Kidney (tissue), 14 donors: ENCODE data around the gene RAB6A. TPM values are rescaled to one million over a fixed set of nuclear protein-coding genes. Genes with fewer than 3 reads are reported as not detected.
A peak's percentile ranks its signal among the peaks of the same experiment; 100 is the strongest.
"Not testable (repeated sequence)": the region's sequence is repeated elsewhere in the genome, so short reads cannot be mapped to it uniquely, and the experiment has no call there.

Experiments
- DNase-seq, 5 donors: peaks; one replicate each; pipeline ENCODE4 v3.0.0-alpha.2; 2013 to 2020
- FAIRE-seq: peaks from 2 replicates; lab custom pipeline; 2012; peaks lifted over from hg19 to GRCh38; lab: Jason Lieb, UNC
- H3K27ac ChIP-seq, 2 donors: one replicate each; pipeline ENCODE4 v1.7.0; 2013; ENCODE audit warnings: low read depth in 2 of 2, low read length in 2 of 2, inconsistent platforms in 1 of 2
- H3K27me3 ChIP-seq: one replicate; pipeline ENCODE4 v1.7.1; 2013; ENCODE audit warnings: low read length, inconsistent platforms; ENCODE audit not compliant: control insufficient read depth, insufficient read depth
- H3K36me3 ChIP-seq, 3 donors: one replicate each; pipeline versions ENCODE4 v1.7.0 to v1.7.1; 2013; ENCODE audit warnings: low read length in 3 of 3, control low read depth in 1 of 3, inconsistent platforms in 1 of 3; ENCODE audit not compliant: insufficient read depth in 3 of 3, control insufficient read depth in 2 of 3
- H3K4me1 ChIP-seq, 3 donors: one replicate each; pipeline versions ENCODE4 v1.7.0 to v1.7.1; 2013; ENCODE audit warnings: low read length in 3 of 3, inconsistent platforms in 1 of 3, low read depth in 1 of 3; ENCODE audit not compliant: control insufficient read depth in 2 of 3, insufficient read depth in 2 of 3
- H3K4me3 ChIP-seq, 3 donors: one replicate each; pipeline versions ENCODE4 v1.7.0 to v1.8.1; 2013; ENCODE audit warnings: low read length in 3 of 3, control low read depth in 1 of 3, inconsistent platforms in 1 of 3
- H3K9ac ChIP-seq, 3 donors: one replicate each; pipeline versions ENCODE4 v1.7.0 to v1.7.1; 2013; ENCODE audit warnings: low read length in 3 of 3, control low read depth in 1 of 3, inconsistent platforms in 1 of 3
- H3K9me3 ChIP-seq, 3 donors: one replicate each; pipeline versions ENCODE4 v1.7.0 to v1.7.1; 2013; ENCODE audit warnings: low read length in 3 of 3, control low read depth in 1 of 3, inconsistent platforms in 1 of 3; ENCODE audit not compliant: control insufficient read depth in 2 of 3, insufficient read depth in 1 of 3
- intact Hi-C: fragments of 100-400 bp; cut with DNase I; formaldehyde crosslinking; loops from one replicate; pipeline ENCODE4 v1.11.1; 2022
- polyA plus RNA-seq: library from polyadenylated mRNA; stranded (reverse); fragments of 350-450 nt; fragmentation: Illumina TruSeq; extraction: RNeasy Lipid Tissue Mini Kit (QIAGEN cat#74804); gene quantifications from one replicate; pipeline ENCODE4 v1.2.3, GENCODE V29; 2014; ENCODE audit warnings: low read depth, low replicate concordance; ENCODE audit not compliant: insufficient read depth
- total RNA-seq: library from RNA; stranded (reverse); fragmentation: NEBNext Ultra II Directional; extraction: Animal tissue kit (Norgen Biotek cat#: 25700); gene quantifications from one replicate; pipeline ENCODE4 v1.2.1, GENCODE V29; 2021
- TF ChIP-seq, protein P1 (sequence below): IDR thresholded peaks from 3 replicates; pipeline ENCODE4 v1.5.1; 2012; ENCODE audit warnings: mild to moderate bottlenecking, moderate library complexity, borderline replicate concordance; ENCODE audit not compliant: insufficient read depth; ENCODE audit errors: extremely low read depth
- donor health status: control.
- donor health status: control.
- donor health status: control.
- donor health status: control.
- donor health status: control.
- donor health status: DM: yes; HTN: yes; CAD: no.
- donor health status: Normal renal cell carcinoma (clear cell type).

RAB6A gene
- total and polyA plus RNA-seq, 2 donors from 2014 or later = 61.0 to 138 TPM

DNA sequence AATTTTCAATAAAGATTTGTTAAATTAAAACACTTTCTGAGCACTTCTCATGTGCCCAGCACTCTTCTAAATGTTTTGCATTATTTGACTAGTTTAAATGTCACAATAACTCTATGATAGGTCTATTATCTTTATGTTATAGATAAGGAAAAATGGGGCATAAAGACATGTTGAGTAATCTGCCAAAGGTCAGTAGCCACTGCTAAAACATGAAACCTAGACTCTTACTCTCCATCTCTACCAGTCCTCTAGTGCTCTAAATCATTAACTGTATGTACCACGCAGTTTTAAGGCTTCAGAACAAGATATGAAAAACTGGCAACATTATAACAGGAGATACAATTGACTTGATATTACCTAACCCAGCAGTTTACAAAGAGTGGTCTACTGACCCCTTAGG lies 6.9 kb downstream of the RAB6A start:
- intact Hi-C loops = no loop called here
- H3K27ac ChIP-seq = no peak overlapping the region

DNA sequence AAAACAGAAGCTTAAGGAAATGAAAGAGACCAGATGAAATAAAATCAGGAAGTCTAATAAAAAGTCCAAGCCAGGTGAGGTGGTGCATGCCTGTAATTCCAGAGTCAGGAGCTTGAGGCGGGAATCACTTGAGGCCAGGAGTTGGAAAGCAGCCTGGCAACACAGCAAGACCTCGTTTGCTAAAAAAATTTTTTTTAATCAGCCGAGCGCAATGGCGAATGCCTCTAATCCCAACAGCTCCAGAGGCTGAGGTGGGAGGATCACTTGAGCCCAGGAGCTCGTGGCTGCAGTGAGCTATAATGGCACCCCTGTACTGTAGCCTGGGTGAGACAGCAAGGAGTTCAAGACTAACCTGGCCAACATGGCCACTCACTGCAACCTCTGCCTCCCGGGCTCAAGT lies 8.0 kb downstream of the RAB6A start:
- FAIRE-seq = no peak

More for the DNA sequence above, 6.9 kb downstream of the RAB6A start:
- Histone ChIP-seq H3K36me3 (no peaks in the 10 kb centered on the region), H3K27me3 (no peaks in the 10 kb centered on the region), H3K9me3 (no peaks in the 10 kb centered on the region), H3K4me3 (no peak overlapping the region), H3K9ac (no peak overlapping the region), H3K4me1 (peaks cover 2 to 18% (median 7%) of the 10 kb centered on the region in 3 donors)
- FAIRE-seq = no peak
- DNase-seq = no peak
- TF ChIP-seq, protein P1, sequence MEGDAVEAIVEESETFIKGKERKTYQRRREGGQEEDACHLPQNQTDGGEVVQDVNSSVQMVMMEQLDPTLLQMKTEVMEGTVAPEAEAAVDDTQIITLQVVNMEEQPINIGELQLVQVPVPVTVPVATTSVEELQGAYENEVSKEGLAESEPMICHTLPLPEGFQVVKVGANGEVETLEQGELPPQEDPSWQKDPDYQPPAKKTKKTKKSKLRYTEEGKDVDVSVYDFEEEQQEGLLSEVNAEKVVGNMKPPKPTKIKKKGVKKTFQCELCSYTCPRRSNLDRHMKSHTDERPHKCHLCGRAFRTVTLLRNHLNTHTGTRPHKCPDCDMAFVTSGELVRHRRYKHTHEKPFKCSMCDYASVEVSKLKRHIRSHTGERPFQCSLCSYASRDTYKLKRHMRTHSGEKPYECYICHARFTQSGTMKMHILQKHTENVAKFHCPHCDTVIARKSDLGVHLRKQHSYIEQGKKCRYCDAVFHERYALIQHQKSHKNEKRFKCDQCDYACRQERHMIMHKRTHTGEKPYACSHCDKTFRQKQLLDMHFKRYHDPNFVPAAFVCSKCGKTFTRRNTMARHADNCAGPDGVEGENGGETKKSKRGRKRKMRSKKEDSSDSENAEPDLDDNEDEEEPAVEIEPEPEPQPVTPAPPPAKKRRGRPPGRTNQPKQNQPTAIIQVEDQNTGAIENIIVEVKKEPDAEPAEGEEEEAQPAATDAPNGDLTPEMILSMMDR = no peak

DNA sequence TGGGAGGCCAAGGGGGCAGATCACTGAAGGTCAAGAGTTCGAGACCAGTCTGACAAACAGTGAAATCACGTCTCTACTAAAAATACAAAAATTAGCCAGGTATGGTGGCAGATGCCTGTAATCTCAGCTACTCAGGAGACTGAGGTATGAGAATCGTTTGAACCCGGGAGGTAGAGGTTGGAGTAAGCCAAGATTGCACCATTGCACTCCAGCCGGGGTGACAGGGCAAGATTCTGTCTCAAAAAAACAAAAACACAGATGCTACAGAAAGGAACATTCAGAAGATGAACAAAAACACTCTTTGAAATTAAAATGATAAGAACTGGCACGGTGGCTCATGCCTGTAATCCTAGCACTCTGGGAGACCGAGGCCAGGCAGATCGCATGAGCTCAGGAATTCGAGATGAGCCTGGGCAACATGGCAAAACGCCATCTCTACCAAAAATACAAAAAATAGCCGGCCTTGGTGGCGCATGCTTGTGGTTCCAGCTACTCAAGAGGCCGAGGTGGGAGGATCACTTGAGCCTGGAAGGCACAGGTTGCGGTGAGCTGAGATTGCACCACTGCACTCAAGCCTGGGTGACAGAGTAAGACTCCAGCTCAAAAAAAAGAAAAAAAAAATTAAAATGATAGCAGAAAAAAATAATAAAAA lies 8.5 kb downstream of the RAB6A start:
- DNase-seq (no peak), FAIRE-seq (no peak)
- Histone ChIP-seq H3K9ac (no peak overlapping the region), H3K27me3 (no peaks in the 10 kb centered on the region), H3K4me3 (no peak overlapping the region), H3K4me1 (peaks cover 0 to 7% (median 2%) of the 10 kb centered on the region in 3 donors), H3K9me3 (no peaks in the 10 kb centered on the region), H3K27ac (no peak overlapping the region), H3K36me3 (no peaks in the 10 kb centered on the region)
- TF ChIP-seq, protein P1 = no peak
- intact Hi-C loops = no loop called here

More for the DNA sequence above, 8.0 kb downstream of the RAB6A start:
- DNase-seq = no peak
- Histone ChIP-seq H3K27me3 (no peaks in the 10 kb centered on the region), H3K27ac (no peak overlapping the region), H3K4me3 (no peak overlapping the region), H3K36me3 (no peaks in the 10 kb centered on the region), H3K4me1 (peaks cover 0 to 7% (median 4%) of the 10 kb centered on the region in 3 donors), H3K9ac (no peak overlapping the region), H3K9me3 (no peaks in the 10 kb centered on the region)
- intact Hi-C loops = no loop called here
- TF ChIP-seq, protein P1 = no peak

DNA sequence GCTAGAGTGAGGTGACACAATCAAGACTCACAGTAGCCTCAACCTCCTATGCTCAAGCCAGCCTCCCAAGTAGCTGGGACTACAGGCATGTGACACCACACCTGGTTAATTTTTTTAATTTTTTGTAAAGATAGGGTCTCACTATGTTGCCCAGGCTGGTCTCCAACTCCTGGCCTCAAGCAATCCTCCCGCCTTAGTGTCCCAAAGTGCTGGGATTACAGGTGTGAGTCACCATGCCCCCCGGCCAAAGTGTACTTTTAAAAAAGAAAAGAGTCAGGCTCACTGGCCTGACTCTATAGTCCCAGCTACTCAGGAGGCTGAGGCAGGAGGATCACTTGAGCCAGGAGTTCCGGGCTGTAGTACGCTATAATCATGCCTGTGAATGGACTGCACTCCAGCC lies 10.0 kb downstream of the RAB6A start:
- H3K4me1 ChIP-seq, H3K9me3 ChIP-seq, H3K27me3 ChIP-seq, H3K27ac ChIP-seq, DNase-seq, FAIRE-seq, H3K4me3 ChIP-seq, H3K36me3 ChIP-seq, intact Hi-C loops: not testable (repeated sequence)
- peak overlapping the region in 1 of 3 donors; percentile 34 for H3K9ac ChIP-seq
